ENCODE data around the gene NFIX. TPM values are rescaled to one million over a fixed set of nuclear protein-coding genes. Genes with fewer than 3 reads are reported as not detected.
A peak's percentile ranks its signal among the peaks of the same experiment; 100 is the strongest.

Gene NFIX
- total RNA-seq, 6 experiments from 2014 or later = 20.3 to 40.0 (median 26.7) TPM

GRCh38 chr19:12983091-12983490 lies 12.2 kb upstream of the NFIX start:
- no peaks in the 10 kb centered on the region for H3K27me3 ChIP-seq

GRCh38 chr19:12983542-12984142 lies 11.6 kb upstream of the NFIX start:
- no peaks in the 10 kb centered on the region for H3K9me3 ChIP-seq
- TF ChIP-seq CTCF (IDR thresholded peaks at IDR 0.05) (peak; percentile 92 to 99 (median 97)), POLR2A (IDR thresholded peaks at IDR 0.05) (no peak)
- no peak overlapping the region for H3K27ac ChIP-seq
- no peaks in the 10 kb centered on the region for H3K36me3 ChIP-seq
- no peak overlapping the region for H3K4me3 ChIP-seq
- DNase-seq (peak; percentile 81 to 84 (median 83)), ATAC-seq (peak; percentile 88 to 99 (median 90))
- WGBS (ENCODE audit: insufficient coverage, low coverage, low lambda C conversion rate, missing lambda C conversion rate) = 9% methylated on average over 39 of the region's 51 CpGs
- intact Hi-C loops (cut with DNase I) = loop anchor here in 1 of 2 donors (5.0 kb wide), 2 partner anchors 54 to 109 kb away; no protein-coding TSS in a partner anchor
- no peaks in the 10 kb centered on the region for H3K4me1 ChIP-seq
- no peaks in the 10 kb centered on the region for H3K27me3 ChIP-seq

More at GRCh38 chr19:12983091-12983490, 12.2 kb upstream of the NFIX start:
- Histone ChIP-seq H3K9me3 (no peaks in the 10 kb centered on the region), H3K4me3 (no peak overlapping the region), H3K4me1 (no peaks in the 10 kb centered on the region), H3K27ac (no peak overlapping the region), H3K36me3 (no peaks in the 10 kb centered on the region)
- 34% methylated on average over 10 of the region's 10 CpGs for WGBS (ENCODE audit: insufficient coverage, low coverage, low lambda C conversion rate, missing lambda C conversion rate)
- intact Hi-C loops (cut with DNase I) = loop anchor here in 1 of 2 donors (5.0 kb wide), 2 partner anchors 54 to 109 kb away; no protein-coding TSS in a partner anchor
- no peak for ATAC-seq
- DNase-seq = no peak
- TF ChIP-seq CTCF (IDR thresholded peaks at IDR 0.05) (no peak), POLR2A (IDR thresholded peaks at IDR 0.05) (no peak)

- no peaks in the 10 kb centered on the region for H3K36me3 ChIP-seq
- ATAC-seq = no peak
- intact Hi-C loops (cut with DNase I) = loop anchor here in 1 of 2 donors (5.0 kb wide), 2 partner anchors 53 to 108 kb away; no protein-coding TSS in a partner anchor
- H3K4me1 ChIP-seq = no peaks in the 10 kb centered on the region
- 69% methylated on average over 1 of the region's 3 CpGs for WGBS (ENCODE audit: insufficient coverage, low coverage, low lambda C conversion rate, missing lambda C conversion rate)
- H3K27me3 ChIP-seq = no peaks in the 10 kb centered on the region
- H3K9me3 ChIP-seq = no peaks in the 10 kb centered on the region
- no peak for TF ChIP-seq POLR2A (IDR thresholded peaks at IDR 0.05)
- TF ChIP-seq CTCF (IDR thresholded peaks at IDR 0.05) = no peak
- DNase-seq = no peak
- no peak overlapping the region for H3K4me3 ChIP-seq
- no peak overlapping the region for H3K27ac ChIP-seq
These were observed 11.1 kb upstream of the NFIX start for GRCh38 chr19:12984143-12984627.

GRCh38 chr19:12984683-12985048 lies 10.6 kb upstream of the NFIX start:
- H3K27me3 ChIP-seq = no peaks in the 10 kb centered on the region
- TF ChIP-seq POLR2A (IDR thresholded peaks at IDR 0.05) = no peak
- TF ChIP-seq CTCF (IDR thresholded peaks at IDR 0.05) = no peak
- intact Hi-C loops (cut with DNase I) = loop anchor here in 1 of 2 donors (5.0 kb wide), 2 partner anchors 53 to 108 kb away; no protein-coding TSS in a partner anchor
- ATAC-seq (no peak), DNase-seq (no peak)
- no peak overlapping the region for H3K4me3 ChIP-seq
- WGBS (ENCODE audit: insufficient coverage, low coverage, low lambda C conversion rate, missing lambda C conversion rate) = 10% methylated on average over 2 of the region's 10 CpGs
- H3K9me3 ChIP-seq = no peaks in the 10 kb centered on the region
- H3K4me1 ChIP-seq = no peaks in the 10 kb centered on the region
- H3K27ac ChIP-seq = no peak overlapping the region
- H3K36me3 ChIP-seq = no peaks in the 10 kb centered on the region
